NCI-H2171 treated with DMSO at 0.1 percent for 48 hours (cell line): ENCODE results near the gene ACBD3.

Experiments
- DNase-seq: peaks from one replicate; lab custom pipeline; 2025; lab: John Stamatoyannopoulos, UW

ACBD3 gene

GRCh38 chr1:226111883-226112261, 74.7 kb downstream of the ACBD3 start:
- DNase-seq = no peak

GRCh38 chr1:226111098-226111882, 75.3 kb downstream of the ACBD3 start:
- DNase-seq = peak; percentile 88

DNA sequence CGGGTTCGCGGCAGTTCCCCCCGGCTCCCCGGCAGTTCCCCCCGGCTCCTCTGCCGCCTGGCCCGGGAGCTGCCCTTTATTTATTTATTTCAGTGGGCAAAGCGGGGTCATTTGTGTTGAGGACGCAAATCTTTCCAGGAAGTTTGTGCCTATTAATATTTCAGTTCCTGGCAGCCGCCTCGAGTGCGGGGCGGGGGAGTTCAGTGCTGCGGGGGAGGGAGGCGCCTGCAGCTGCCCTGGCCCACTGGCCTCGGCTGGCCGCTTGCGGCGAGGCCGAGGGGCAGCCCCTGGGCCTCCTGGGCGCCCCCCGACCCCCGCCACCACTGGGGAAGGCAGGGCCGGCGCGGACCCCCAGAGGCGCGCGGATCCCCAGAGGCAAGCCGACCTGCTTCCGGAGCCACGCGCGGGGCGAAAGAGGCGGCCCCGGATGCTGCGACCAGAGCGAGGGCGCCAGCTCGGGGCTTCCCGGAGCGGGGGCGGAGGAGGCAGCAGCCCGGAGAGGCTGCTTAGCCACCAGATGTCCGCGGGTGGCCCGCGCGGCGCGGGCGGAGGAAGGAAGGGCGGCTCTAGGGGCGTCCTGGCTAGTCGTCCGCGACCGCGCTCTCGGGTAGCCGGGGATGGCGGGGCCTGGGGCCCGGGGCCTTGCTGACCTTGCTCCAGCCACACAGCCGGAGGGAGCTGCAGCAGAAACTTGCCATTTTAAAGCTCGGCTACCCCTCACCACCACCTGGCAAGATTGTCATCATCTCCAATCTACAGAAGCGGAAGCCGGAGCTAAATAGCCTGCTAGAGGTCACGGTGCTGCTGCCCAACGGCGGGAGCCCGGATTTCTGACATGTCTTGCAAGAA, 76.1 kb downstream of the ACBD3 start:
- DNase-seq = peak; percentile 35

GRCh38 chr1:226109829-226110248, 76.7 kb downstream of the ACBD3 start:
- DNase-seq = peak; percentile 95

DNA sequence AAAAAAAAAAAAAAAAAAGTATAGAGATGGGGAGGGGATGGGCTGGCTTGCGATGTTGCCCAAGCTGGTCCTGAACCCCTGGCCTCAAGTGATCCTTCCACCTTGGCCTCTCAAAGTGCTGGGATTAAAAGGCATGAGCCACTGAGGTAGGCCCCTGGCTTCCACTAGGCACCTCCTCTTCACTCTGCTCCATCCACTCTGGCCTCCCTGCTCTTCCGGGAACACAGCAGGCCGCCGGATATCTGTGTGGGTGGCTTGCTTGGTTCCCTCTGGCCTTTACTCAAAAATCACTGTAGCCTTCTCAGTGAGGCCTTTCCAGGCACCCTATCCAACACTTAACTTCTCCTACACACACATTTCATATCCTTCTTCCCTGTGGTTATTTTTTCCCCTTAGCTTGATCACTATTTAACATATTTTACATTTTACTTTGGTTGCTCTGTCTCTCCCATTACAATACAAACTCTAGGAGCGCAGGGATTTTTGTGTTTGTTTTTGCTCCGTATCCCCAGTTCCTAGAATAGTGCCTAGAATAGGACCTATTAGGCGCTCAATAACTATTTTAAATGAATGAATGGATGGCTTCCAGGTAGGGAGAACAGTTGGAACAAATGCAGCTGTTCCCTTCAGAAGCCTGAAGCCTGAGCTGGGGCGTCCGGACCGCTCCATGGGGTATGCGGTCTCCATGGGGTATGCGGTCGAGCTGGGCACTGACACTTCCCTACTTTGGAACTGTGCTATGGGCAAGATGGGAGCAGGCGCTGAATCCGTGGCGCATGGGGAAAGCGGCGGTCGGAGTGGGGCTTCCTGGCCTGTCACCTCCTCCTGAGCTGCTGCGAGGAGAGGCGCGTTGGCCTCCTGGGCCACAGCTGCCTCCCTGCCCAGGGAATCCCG, 77.4 kb downstream of the ACBD3 start:
- DNase-seq = no peak

- no peak for DNase-seq
Measured at GRCh38 chr1:226107471-226108460, 78.8 kb downstream of the ACBD3 start.

GRCh38 chr1:226104671-226105121, 81.8 kb downstream of the ACBD3 start:
- no peak for DNase-seq

GRCh38 chr1:226100436-226101391, 85.8 kb downstream of the ACBD3 start:
- DNase-seq = no peak

- no peak for DNase-seq
Measured at GRCh38 chr1:226098870-226099835, 87.4 kb downstream of the ACBD3 start.

DNA sequence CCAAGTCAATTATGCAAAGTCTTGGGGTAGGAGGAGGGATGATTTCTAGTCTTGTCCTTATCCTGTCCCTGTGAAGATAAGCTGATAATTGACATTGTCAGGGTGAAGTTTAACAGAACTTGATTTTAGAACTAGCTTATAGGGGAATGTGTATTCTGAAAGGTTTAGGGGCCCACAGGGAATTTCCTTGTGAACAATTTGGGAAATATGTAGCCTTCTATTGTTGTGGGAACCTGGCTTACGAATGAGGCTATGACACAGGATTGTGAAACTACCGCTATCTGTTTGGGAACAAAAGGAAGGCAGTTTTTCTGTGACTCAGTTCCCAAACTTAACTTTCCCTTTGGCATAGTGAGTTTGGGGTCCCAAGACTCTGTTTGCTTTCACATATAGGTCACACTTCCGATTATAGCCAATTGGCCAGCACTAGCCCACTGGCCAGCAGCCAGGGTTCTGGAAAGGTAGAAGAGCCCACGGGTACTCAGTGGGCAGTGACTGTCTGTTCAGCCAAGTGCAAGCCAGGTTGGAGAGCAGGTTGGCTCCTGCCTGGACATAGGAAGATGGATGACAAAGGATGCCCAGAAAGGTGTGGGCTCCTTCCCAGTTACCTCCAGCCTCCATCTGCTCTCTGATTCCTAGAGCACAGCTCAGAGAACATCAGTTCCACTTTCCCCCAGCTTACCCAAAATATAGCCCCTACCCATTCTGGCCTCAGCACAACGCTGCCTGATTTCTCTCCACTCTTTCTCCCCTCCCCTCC, 88.5 kb downstream of the ACBD3 start:
- no peak for DNase-seq

DNA sequence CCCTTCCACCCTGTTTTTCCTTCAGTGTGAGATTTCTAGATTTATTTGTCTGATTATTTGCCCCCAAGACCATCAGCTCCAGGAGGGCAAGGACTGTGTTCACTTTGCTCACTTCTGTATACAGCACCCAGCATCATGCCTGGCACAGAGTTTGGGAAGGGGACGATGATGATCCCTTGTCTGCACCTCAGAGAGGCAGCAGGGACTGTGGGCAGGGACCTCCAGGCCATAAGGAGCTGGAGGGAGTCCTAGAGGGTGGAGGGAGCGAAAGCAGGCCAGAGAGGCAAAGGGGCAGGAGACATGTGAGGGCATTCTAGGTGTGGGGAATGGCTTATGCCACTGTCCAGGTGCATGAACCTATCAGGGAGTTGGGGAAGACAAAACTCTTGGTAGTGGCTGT, 91.3 kb downstream of the ACBD3 start:
- no peak for DNase-seq
